OCI-M1 (cell line): ENCODE results near the gene KCNIP4.

Source experiments
- DNase-seq: peaks from one replicate; lab custom pipeline; 2025; lab: John Stamatoyannopoulos, UW

Gene KCNIP4

GRCh38 chr4:21685911-21686310, 262.7 kb downstream of the KCNIP4 start:
- DNase-seq, result no peak

- no peak for DNase-seq
Measured at GRCh38 chr4:21680326-21680898, 268.2 kb downstream of the KCNIP4 start.

- no peak for DNase-seq
Measured at GRCh38 chr4:21678711-21679110, 269.9 kb downstream of the KCNIP4 start.

GRCh38 chr4:21677173-21677572, 271.4 kb downstream of the KCNIP4 start:
- no peak for DNase-seq

- DNase-seq, result no peak
Measured at GRCh38 chr4:21664355-21664754, 284.2 kb downstream of the KCNIP4 start.

- no peak for DNase-seq
Measured at GRCh38 chr4:21656832-21657231, 291.7 kb downstream of the KCNIP4 start.

GRCh38 chr4:21655031-21655430, 293.5 kb downstream of the KCNIP4 start:
- DNase-seq, result no peak

- DNase-seq, result no peak
Measured at GRCh38 chr4:21652508-21653231, 295.9 kb downstream of the KCNIP4 start.

- no peak for DNase-seq
Measured at GRCh38 chr4:21649391-21650090, 299.0 kb downstream of the KCNIP4 start.

GRCh38 chr4:21645776-21646175, 302.8 kb downstream of the KCNIP4 start:
- DNase-seq, result no peak

GRCh38 chr4:21641696-21642095, 306.9 kb downstream of the KCNIP4 start:
- no peak for DNase-seq

GRCh38 chr4:21638171-21638725, 310.3 kb downstream of the KCNIP4 start:
- DNase-seq, result no peak

GRCh38 chr4:21628916-21629610, 319.5 kb downstream of the KCNIP4 start:
- no peak for DNase-seq

- no peak for DNase-seq
Measured at GRCh38 chr4:21628116-21628670, 320.4 kb downstream of the KCNIP4 start.

- DNase-seq, result no peak
Measured at GRCh38 chr4:21625447-21625846, 323.1 kb downstream of the KCNIP4 start.

- no peak for DNase-seq
Measured at GRCh38 chr4:21605006-21605405, 343.6 kb downstream of the KCNIP4 start.

- DNase-seq, result no peak
Measured at GRCh38 chr4:21596521-21596920, 352.1 kb downstream of the KCNIP4 start.

- no peak for DNase-seq
Measured at GRCh38 chr4:21593671-21594001, 354.9 kb downstream of the KCNIP4 start.

- DNase-seq, result no peak
Measured at GRCh38 chr4:21592970-21593670, 355.5 kb downstream of the KCNIP4 start.

- no peak for DNase-seq
Measured at GRCh38 chr4:21577056-21577455, 371.5 kb downstream of the KCNIP4 start.

GRCh38 chr4:21571100-21571499, 377.5 kb downstream of the KCNIP4 start:
- no peak for DNase-seq

GRCh38 chr4:21569638-21570037, 378.9 kb downstream of the KCNIP4 start:
- DNase-seq, result no peak
